GM10266 (cell line): ENCODE results near the gene PYGB.

ENCODE experiments used
- DNase-seq: peaks from one replicate; pipeline ENCODE4 v3.0.0; 2012; ENCODE audit errors: extremely low spot score
- CTCF ChIP-seq: IDR thresholded peaks from 2 replicates; pipeline ENCODE4 v1.5.1; 2012; ENCODE audit warnings: mild to moderate bottlenecking, low read depth; ENCODE audit not compliant: control insufficient read depth, insufficient read depth; ENCODE audit errors: missing control alignments

The PYGB gene

GRCh38 chr20:25340380-25340779 lies 92.5 kb downstream of the PYGB start:
- no peak for TF ChIP-seq CTCF
- no peak for DNase-seq

- no peak for TF ChIP-seq CTCF
- DNase-seq: no peak
Measured at GRCh38 chr20:25341716-25342680, 94.1 kb downstream of the PYGB start.

GRCh38 chr20:25344634-25345033 lies 96.7 kb downstream of the PYGB start:
- DNase-seq: no peak

GRCh38 chr20:25345721-25346120 lies 97.8 kb downstream of the PYGB start:
- DNase-seq: no peak
- TF ChIP-seq CTCF: no peak

More at GRCh38 chr20:25344634-25345033, 96.7 kb downstream of the PYGB start:
- no peak for TF ChIP-seq CTCF

DNA sequence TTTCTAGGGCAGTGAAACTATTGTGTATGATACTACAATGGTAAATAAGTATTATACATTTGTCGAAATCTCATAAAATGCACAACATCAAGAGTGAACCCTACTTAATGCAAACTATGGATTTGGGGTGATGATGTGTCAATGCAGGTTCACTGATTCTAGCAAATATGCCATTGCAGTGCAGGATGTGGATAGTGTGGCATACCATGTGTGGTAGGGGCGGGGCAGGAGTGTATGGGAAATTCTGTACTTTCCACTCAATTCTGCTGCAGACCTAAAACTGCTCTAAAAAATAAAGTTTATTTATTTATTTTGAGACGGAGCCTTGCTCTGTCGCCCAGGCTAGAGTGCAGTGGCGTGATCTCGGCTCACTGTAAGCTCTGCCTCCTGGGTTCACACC lies 98.5 kb downstream of the PYGB start:
- no peak for DNase-seq
- no peak for TF ChIP-seq CTCF
